Measurements from ENCODE around the gene UTP14C.
"Not testable (repeated sequence)": the region's sequence is repeated elsewhere in the genome, so short reads cannot be mapped to it uniquely, and the experiment has no call there.

UTP14C gene

GRCh38 chr13:52024481-52024880 is at the start of gene UTP14C:
TSS of gene UTP14C (plus strand) at chr13:52024691. CDS start at chr13:52028805, 4,114 bp downstream.
- Histone ChIP-seq H3K4me3 (ENCODE audit: low read depth, low read length) (no peak within 1 kb of the TSS), H3K4me1 (ENCODE audit: control insufficient read depth, insufficient read depth, low read length) (no peaks in the 10 kb centered on the region), H3K36me3 (ENCODE audit: control insufficient read depth, insufficient read depth, low read length) (peaks cover 74% of the 10 kb centered on the region), H3K9ac (ENCODE audit: low read depth, low read length) (no peak within 1 kb of the TSS), H3K27ac (ENCODE audit: low read depth, low read length) (no peak within 1 kb of the TSS), H3K27me3 (ENCODE audit: control insufficient read depth, insufficient read depth, low read length) (no peaks in the 10 kb centered on the region), H3K9me3 (ENCODE audit: control insufficient read depth, insufficient read depth, low read length) (no peaks in the 10 kb centered on the region; the same call in 1 of the 2 replicates)

- Histone ChIP-seq H3K4me1 (ENCODE audit: control insufficient read depth, insufficient read depth, low read length) (peaks cover 4% of the 10 kb centered on the region; the same call in 1 of the 2 replicates), H3K9ac (ENCODE audit: low read depth, low read length) (no peak overlapping the region), H3K36me3 (ENCODE audit: control insufficient read depth, insufficient read depth, low read length) (no peaks in the 10 kb centered on the region), H3K27ac (ENCODE audit: low read depth, low read length) (no peak overlapping the region), H3K27me3 (ENCODE audit: control insufficient read depth, insufficient read depth, low read length) (no peaks in the 10 kb centered on the region), H3K9me3 (ENCODE audit: control insufficient read depth, insufficient read depth, low read length) (no peaks in the 10 kb centered on the region), H3K4me3 (ENCODE audit: low read depth, low read length) (no peak overlapping the region)
These were observed 48.1 kb upstream of the UTP14C start for GRCh38 chr13:51976423-51976822.

DNA sequence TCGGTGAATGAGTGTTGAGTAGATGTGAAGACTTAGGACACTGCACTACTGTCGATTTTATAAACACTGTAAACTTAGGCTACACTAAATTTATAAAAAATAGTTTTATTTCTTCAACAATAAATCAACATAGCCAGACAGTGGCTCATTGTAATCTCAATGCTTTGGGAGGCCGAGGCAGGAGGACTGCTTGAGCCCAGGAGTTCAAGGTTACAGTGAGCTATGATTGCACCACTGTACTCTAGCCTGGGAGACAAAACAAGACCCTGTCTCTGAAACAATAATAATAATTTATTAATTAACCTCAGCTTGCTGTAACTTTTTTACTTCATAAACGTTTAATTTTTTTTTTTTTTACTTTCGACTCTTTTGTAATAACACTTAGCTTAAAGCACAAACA is 47.6 kb upstream of the UTP14C start:
- Histone ChIP-seq H3K36me3 (ENCODE audit: control insufficient read depth, insufficient read depth, low read length) (no peaks in the 10 kb centered on the region), H3K9me3 (ENCODE audit: control insufficient read depth, insufficient read depth, low read length) (no peaks in the 10 kb centered on the region), H3K27me3 (ENCODE audit: control insufficient read depth, insufficient read depth, low read length) (no peaks in the 10 kb centered on the region), H3K27ac (ENCODE audit: low read depth, low read length) (no peak overlapping the region), H3K4me3 (ENCODE audit: low read depth, low read length) (no peak overlapping the region), H3K9ac (ENCODE audit: low read depth, low read length) (no peak overlapping the region), H3K4me1 (ENCODE audit: control insufficient read depth, insufficient read depth, low read length) (peaks cover 4% of the 10 kb centered on the region; the same call in 1 of the 2 replicates)

- H3K4me1 ChIP-seq (ENCODE audit: control insufficient read depth, insufficient read depth, low read length), result peaks cover 4% of the 10 kb centered on the region; the same call in 1 of the 2 replicates
- H3K36me3 ChIP-seq (ENCODE audit: control insufficient read depth, insufficient read depth, low read length), result no peaks in the 10 kb centered on the region
- no peak overlapping the region for H3K4me3 ChIP-seq (ENCODE audit: low read depth, low read length)
- H3K27ac ChIP-seq (ENCODE audit: low read depth, low read length), result no peak overlapping the region
- no peaks in the 10 kb centered on the region for H3K27me3 ChIP-seq (ENCODE audit: control insufficient read depth, insufficient read depth, low read length)
- H3K9me3 ChIP-seq (ENCODE audit: control insufficient read depth, insufficient read depth, low read length), result no peaks in the 10 kb centered on the region
- H3K9ac ChIP-seq (ENCODE audit: low read depth, low read length), result no peak overlapping the region
These were observed 46.9 kb upstream of the UTP14C start for GRCh38 chr13:51977625-51978024.

- no peaks in the 10 kb centered on the region for H3K9me3 ChIP-seq (ENCODE audit: control insufficient read depth, insufficient read depth, low read length)
- no peak overlapping the region for H3K27ac ChIP-seq (ENCODE audit: low read depth, low read length)
- no peak overlapping the region for H3K9ac ChIP-seq (ENCODE audit: low read depth, low read length)
- peaks cover 4% of the 10 kb centered on the region; the same call in 1 of the 2 replicates for H3K4me1 ChIP-seq (ENCODE audit: control insufficient read depth, insufficient read depth, low read length)
- no peaks in the 10 kb centered on the region for H3K27me3 ChIP-seq (ENCODE audit: control insufficient read depth, insufficient read depth, low read length)
- H3K36me3 ChIP-seq (ENCODE audit: control insufficient read depth, insufficient read depth, low read length), result no peaks in the 10 kb centered on the region
- H3K4me3 ChIP-seq (ENCODE audit: low read depth, low read length), result no peak overlapping the region
These were observed 45.5 kb upstream of the UTP14C start for GRCh38 chr13:51978796-51979556.

DNA sequence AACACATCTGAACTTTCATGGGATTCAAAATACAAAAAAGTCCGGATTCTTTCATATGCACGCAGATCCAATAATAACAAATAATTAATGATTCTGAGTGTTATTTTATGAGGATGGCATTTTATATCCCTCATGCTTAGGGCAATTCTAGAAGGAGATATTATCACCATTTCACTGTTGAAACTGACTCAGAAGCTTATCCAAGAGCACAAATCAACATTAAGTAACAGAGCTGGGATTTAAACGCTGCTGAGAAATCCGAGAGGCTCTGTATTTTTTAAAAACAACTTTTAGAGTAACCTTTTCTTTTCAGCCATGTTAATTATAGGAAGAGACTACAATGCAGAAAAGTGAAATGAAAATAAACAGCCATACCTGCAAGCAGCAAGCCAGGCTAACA is 43.6 kb upstream of the UTP14C start:
- no peaks in the 10 kb centered on the region for H3K27me3 ChIP-seq (ENCODE audit: control insufficient read depth, insufficient read depth, low read length)
- H3K27ac ChIP-seq (ENCODE audit: low read depth, low read length), result no peak overlapping the region
- no peaks in the 10 kb centered on the region for H3K9me3 ChIP-seq (ENCODE audit: control insufficient read depth, insufficient read depth, low read length)
- peaks cover 4% of the 10 kb centered on the region; the same call in 1 of the 2 replicates for H3K4me1 ChIP-seq (ENCODE audit: control insufficient read depth, insufficient read depth, low read length)
- no peaks in the 10 kb centered on the region for H3K36me3 ChIP-seq (ENCODE audit: control insufficient read depth, insufficient read depth, low read length)
- H3K4me3 ChIP-seq (ENCODE audit: low read depth, low read length), result no peak overlapping the region
- H3K9ac ChIP-seq (ENCODE audit: low read depth, low read length), result no peak overlapping the region

GRCh38 chr13:51981355-51981754 is 43.1 kb upstream of the UTP14C start:
- peaks cover 4% of the 10 kb centered on the region; the same call in 1 of the 2 replicates for H3K4me1 ChIP-seq (ENCODE audit: control insufficient read depth, insufficient read depth, low read length)
- H3K27ac ChIP-seq (ENCODE audit: low read depth, low read length), result no peak overlapping the region
- no peaks in the 10 kb centered on the region for H3K36me3 ChIP-seq (ENCODE audit: control insufficient read depth, insufficient read depth, low read length)
- H3K4me3 ChIP-seq (ENCODE audit: low read depth, low read length), result no peak overlapping the region
- H3K9ac ChIP-seq (ENCODE audit: low read depth, low read length), result no peak overlapping the region
- no peaks in the 10 kb centered on the region for H3K27me3 ChIP-seq (ENCODE audit: control insufficient read depth, insufficient read depth, low read length)
- no peaks in the 10 kb centered on the region for H3K9me3 ChIP-seq (ENCODE audit: control insufficient read depth, insufficient read depth, low read length)

DNA sequence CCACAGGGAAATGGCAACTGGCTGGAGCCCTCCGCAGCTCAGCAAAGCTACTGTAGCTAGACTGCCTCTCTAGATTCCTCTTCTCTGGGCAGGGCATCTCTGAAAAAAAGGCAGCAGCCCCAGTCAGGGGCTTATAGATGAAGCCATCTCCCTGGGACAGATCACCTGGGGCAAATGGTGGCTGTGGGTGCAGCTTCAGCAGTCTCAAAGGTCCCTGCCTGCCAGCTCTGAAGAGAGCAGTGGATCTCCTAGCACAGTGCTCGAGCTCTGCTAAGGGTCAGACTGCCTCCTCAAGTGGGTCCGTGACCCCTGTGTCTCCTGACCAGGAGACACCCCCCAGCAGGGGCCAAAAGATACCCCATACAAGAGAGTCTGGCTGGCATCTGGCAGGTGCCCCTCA is 41.2 kb upstream of the UTP14C start:
- not testable (repeated sequence) for H3K36me3 ChIP-seq (ENCODE audit: control insufficient read depth, insufficient read depth, low read length); H3K27me3 ChIP-seq (ENCODE audit: control insufficient read depth, insufficient read depth, low read length); H3K9me3 ChIP-seq (ENCODE audit: control insufficient read depth, insufficient read depth, low read length); H3K9ac ChIP-seq (ENCODE audit: low read depth, low read length); H3K4me3 ChIP-seq (ENCODE audit: low read depth, low read length); H3K4me1 ChIP-seq (ENCODE audit: control insufficient read depth, insufficient read depth, low read length); H3K27ac ChIP-seq (ENCODE audit: low read depth, low read length)

GRCh38 chr13:51984904-51985303 is 39.6 kb upstream of the UTP14C start:
- H3K36me3 ChIP-seq (ENCODE audit: control insufficient read depth, insufficient read depth, low read length); H3K27me3 ChIP-seq (ENCODE audit: control insufficient read depth, insufficient read depth, low read length): not testable (repeated sequence)

DNA sequence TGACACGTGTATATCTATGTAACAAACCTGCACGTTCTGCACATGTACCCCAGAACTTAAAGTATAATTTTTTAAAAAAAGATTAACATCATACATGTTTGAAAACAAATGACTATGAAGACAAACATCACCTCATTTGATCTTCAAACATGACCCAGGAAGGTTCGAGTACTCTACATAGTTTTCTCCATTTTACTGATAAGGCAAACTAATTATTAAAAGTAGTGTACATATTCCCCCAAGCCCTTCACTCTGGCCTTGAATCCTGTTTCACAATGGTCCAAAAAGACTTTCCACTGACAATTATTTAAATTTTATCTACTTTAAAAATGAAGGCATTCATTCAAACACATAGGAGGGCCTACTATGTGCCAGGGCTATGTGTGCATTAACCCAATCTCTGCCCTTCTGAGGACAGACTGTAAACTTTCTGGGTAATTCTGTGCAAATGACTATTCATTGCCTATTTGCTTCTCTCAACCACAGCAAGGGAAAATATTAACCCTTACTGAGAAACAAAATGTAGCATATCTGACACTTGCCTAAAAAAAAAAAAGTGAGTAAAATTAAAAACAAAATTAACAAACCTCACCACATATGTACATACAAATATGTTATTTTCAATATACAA is 35.4 kb upstream of the UTP14C start:
- Histone ChIP-seq H3K4me1 (ENCODE audit: control insufficient read depth, insufficient read depth, low read length) (no peaks in the 10 kb centered on the region), H3K36me3 (ENCODE audit: control insufficient read depth, insufficient read depth, low read length) (no peaks in the 10 kb centered on the region), H3K27ac (ENCODE audit: low read depth, low read length) (no peak overlapping the region), H3K9me3 (ENCODE audit: control insufficient read depth, insufficient read depth, low read length) (no peaks in the 10 kb centered on the region), H3K9ac (ENCODE audit: low read depth, low read length) (no peak overlapping the region), H3K4me3 (ENCODE audit: low read depth, low read length) (no peak overlapping the region), H3K27me3 (ENCODE audit: control insufficient read depth, insufficient read depth, low read length) (no peaks in the 10 kb centered on the region)

More at GRCh38 chr13:51984904-51985303, 39.6 kb upstream of the UTP14C start:
- H3K9me3 ChIP-seq (ENCODE audit: control insufficient read depth, insufficient read depth, low read length); H3K9ac ChIP-seq (ENCODE audit: low read depth, low read length); H3K4me1 ChIP-seq (ENCODE audit: control insufficient read depth, insufficient read depth, low read length); H3K27ac ChIP-seq (ENCODE audit: low read depth, low read length); H3K4me3 ChIP-seq (ENCODE audit: low read depth, low read length): not testable (repeated sequence)

GRCh38 chr13:51993713-51994112 is 30.8 kb upstream of the UTP14C start:
- no peak overlapping the region for H3K9ac ChIP-seq (ENCODE audit: low read depth, low read length)
- H3K4me3 ChIP-seq (ENCODE audit: low read depth, low read length), result no peak overlapping the region
- no peak overlapping the region for H3K27ac ChIP-seq (ENCODE audit: low read depth, low read length)
- no peaks in the 10 kb centered on the region for H3K36me3 ChIP-seq (ENCODE audit: control insufficient read depth, insufficient read depth, low read length)
- no peaks in the 10 kb centered on the region for H3K27me3 ChIP-seq (ENCODE audit: control insufficient read depth, insufficient read depth, low read length)
- H3K9me3 ChIP-seq (ENCODE audit: control insufficient read depth, insufficient read depth, low read length), result no peaks in the 10 kb centered on the region
- H3K4me1 ChIP-seq (ENCODE audit: control insufficient read depth, insufficient read depth, low read length), result peaks cover 12% of the 10 kb centered on the region
